NCI-H524 treated with DMSO at 0.1 percent for 48 hours (cell line): ENCODE measurements around the gene ZMIZ1.

ENCODE experiments used
- DNase-seq: peaks from one replicate; lab custom pipeline; 2025; lab: John Stamatoyannopoulos, UW

The ZMIZ1 gene

GRCh38 chr10:79292026-79292766 lies 223.4 kb downstream of the ZMIZ1 start:
- no peak for DNase-seq

- no peak for DNase-seq
Measured at GRCh38 chr10:79292891-79293746, 224.4 kb downstream of the ZMIZ1 start.

GRCh38 chr10:79293841-79294581 lies 225.2 kb downstream of the ZMIZ1 start:
- DNase-seq, result no peak

- DNase-seq, result no peak
Measured at GRCh38 chr10:79295563-79295962, 226.8 kb downstream of the ZMIZ1 start.

GRCh38 chr10:79296431-79296830 lies 227.7 kb downstream of the ZMIZ1 start:
- DNase-seq, result no peak

GRCh38 chr10:79298403-79299244 lies 229.9 kb downstream of the ZMIZ1 start:
- DNase-seq, result no peak

- DNase-seq, result no peak
Measured at GRCh38 chr10:79299397-79300241, 230.9 kb downstream of the ZMIZ1 start.

GRCh38 chr10:79300711-79301110 lies 231.9 kb downstream of the ZMIZ1 start:
- DNase-seq, result no peak

GRCh38 chr10:79301754-79302530 lies 233.2 kb downstream of the ZMIZ1 start:
- no peak for DNase-seq

- DNase-seq, result no peak
Measured at GRCh38 chr10:79303631-79304478, 235.1 kb downstream of the ZMIZ1 start.

GRCh38 chr10:79304479-79305087 lies 235.8 kb downstream of the ZMIZ1 start:
- no peak for DNase-seq

GRCh38 chr10:79305515-79305914 lies 236.7 kb downstream of the ZMIZ1 start:
- no peak for DNase-seq

GRCh38 chr10:79305988-79306387 lies 237.2 kb downstream of the ZMIZ1 start:
- no peak for DNase-seq

- DNase-seq, result no peak
Measured at GRCh38 chr10:79306644-79307220, 238.0 kb downstream of the ZMIZ1 start.

- DNase-seq, result no peak
Measured at GRCh38 chr10:79308016-79308415, 239.2 kb downstream of the ZMIZ1 start.

- no peak for DNase-seq
Measured at GRCh38 chr10:79308969-79309665, 240.4 kb downstream of the ZMIZ1 start.

GRCh38 chr10:79310200-79310865 lies 241.6 kb downstream of the ZMIZ1 start:
- DNase-seq, result no peak
